ENCODE data around the gene BCKDHB. TPM values are rescaled to one million over a fixed set of nuclear protein-coding genes. Genes with fewer than 3 reads are reported as not detected.

Gene BCKDHB
- total RNA-seq, 1 donor from 2014 or later: 12.9 TPM

DNA sequence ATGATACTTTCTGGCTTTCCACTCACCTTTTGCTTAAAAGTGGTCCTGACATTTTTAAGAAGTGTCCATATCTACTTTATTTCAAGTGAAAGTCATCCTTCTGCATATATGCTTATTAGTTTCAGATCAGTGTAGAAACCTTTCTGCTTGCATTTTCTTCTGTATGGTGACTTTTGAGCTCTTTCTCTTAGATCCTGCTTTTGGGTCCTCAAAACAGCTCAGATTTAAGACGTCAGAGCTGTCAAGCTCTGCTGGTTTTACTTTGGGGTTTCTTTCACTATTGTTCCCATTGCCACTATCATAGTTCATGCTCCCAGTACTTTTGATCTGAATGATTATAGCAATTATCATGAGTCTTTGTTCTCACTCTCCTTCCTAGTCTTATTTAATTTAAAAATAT, 41.7 kb downstream of the BCKDHB start:
- H3K9me3 Mint-ChIP-seq (ENCODE audit: low read depth): peaks cover 3% of the 10 kb centered on the region
- no peak overlapping the region for H3K4me3 Mint-ChIP-seq (ENCODE audit: unreplicated experiment)
- no peaks in the 10 kb centered on the region for H3K27me3 Mint-ChIP-seq (ENCODE audit: low read depth)
- H3K4me1 Mint-ChIP-seq (ENCODE audit: low read depth): peaks cover 28% of the 10 kb centered on the region
- DNase-seq (ENCODE audit: low spot score): no peak
- no peak overlapping the region for H3K27ac Mint-ChIP-seq (ENCODE audit: unreplicated experiment)
- TF ChIP-seq, protein P1, sequence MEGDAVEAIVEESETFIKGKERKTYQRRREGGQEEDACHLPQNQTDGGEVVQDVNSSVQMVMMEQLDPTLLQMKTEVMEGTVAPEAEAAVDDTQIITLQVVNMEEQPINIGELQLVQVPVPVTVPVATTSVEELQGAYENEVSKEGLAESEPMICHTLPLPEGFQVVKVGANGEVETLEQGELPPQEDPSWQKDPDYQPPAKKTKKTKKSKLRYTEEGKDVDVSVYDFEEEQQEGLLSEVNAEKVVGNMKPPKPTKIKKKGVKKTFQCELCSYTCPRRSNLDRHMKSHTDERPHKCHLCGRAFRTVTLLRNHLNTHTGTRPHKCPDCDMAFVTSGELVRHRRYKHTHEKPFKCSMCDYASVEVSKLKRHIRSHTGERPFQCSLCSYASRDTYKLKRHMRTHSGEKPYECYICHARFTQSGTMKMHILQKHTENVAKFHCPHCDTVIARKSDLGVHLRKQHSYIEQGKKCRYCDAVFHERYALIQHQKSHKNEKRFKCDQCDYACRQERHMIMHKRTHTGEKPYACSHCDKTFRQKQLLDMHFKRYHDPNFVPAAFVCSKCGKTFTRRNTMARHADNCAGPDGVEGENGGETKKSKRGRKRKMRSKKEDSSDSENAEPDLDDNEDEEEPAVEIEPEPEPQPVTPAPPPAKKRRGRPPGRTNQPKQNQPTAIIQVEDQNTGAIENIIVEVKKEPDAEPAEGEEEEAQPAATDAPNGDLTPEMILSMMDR (IDR thresholded peaks at IDR 0.05): no peak
- H3K36me3 Mint-ChIP-seq (ENCODE audit: low read depth): peaks cover 8% of the 10 kb centered on the region

DNA sequence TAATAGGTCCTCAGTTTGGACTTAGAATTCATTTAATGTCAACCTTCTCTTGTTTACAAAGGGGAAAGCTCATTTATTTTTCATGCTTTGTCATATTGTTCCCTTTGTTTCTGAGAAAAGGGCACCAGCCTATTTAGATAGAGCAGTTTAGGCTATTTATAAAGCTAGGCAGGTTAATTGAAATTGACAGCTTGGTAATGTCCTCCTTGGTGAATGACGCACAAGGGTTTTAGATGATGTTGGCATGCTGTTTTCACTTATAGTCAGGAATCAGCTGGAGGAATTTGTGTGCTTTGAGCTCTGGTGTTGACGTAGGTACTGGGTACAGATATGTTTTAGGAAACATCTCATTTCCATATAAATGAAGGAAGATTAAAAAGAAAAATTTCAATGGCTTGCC, 45.2 kb downstream of the BCKDHB start:
- no peak overlapping the region for H3K4me3 Mint-ChIP-seq (ENCODE audit: unreplicated experiment)
- H3K36me3 Mint-ChIP-seq (ENCODE audit: low read depth): peaks cover 8% of the 10 kb centered on the region
- no peaks in the 10 kb centered on the region for H3K27me3 Mint-ChIP-seq (ENCODE audit: low read depth)
- no peak for DNase-seq (ENCODE audit: low spot score)
- TF ChIP-seq, protein P1 (IDR thresholded peaks at IDR 0.05): no peak
- peaks cover 3% of the 10 kb centered on the region for H3K9me3 Mint-ChIP-seq (ENCODE audit: low read depth)
- H3K4me1 Mint-ChIP-seq (ENCODE audit: low read depth): no peaks in the 10 kb centered on the region
- no peak overlapping the region for H3K27ac Mint-ChIP-seq (ENCODE audit: unreplicated experiment)

DNA sequence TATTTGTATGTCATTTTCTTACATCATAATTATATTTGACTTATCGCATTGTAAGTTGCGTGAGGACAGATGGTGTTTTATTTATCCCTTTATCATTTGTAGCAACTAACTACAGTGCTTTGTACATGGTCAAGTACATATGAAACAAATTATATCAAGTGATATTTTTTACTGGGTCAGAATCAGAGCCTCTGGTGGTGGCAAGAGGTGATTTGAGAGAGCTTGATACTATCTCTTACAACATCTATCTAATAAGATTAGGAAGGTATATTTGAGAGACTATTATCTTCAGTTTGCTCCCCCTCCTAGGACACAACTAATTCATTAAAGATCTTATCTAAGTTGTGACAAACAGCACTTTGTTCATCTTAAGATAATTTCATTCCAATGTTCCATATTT, 47.7 kb downstream of the BCKDHB start:
- H3K36me3 Mint-ChIP-seq (ENCODE audit: low read depth): peaks cover 2% of the 10 kb centered on the region
- H3K4me1 Mint-ChIP-seq (ENCODE audit: low read depth): no peaks in the 10 kb centered on the region
- TF ChIP-seq, protein P1 (IDR thresholded peaks at IDR 0.05): no peak
- peaks cover 3% of the 10 kb centered on the region for H3K9me3 Mint-ChIP-seq (ENCODE audit: low read depth)
- H3K27ac Mint-ChIP-seq (ENCODE audit: unreplicated experiment): no peak overlapping the region
- no peaks in the 10 kb centered on the region for H3K27me3 Mint-ChIP-seq (ENCODE audit: low read depth)
- no peak overlapping the region for H3K4me3 Mint-ChIP-seq (ENCODE audit: unreplicated experiment)
- DNase-seq (ENCODE audit: low spot score): no peak

DNA sequence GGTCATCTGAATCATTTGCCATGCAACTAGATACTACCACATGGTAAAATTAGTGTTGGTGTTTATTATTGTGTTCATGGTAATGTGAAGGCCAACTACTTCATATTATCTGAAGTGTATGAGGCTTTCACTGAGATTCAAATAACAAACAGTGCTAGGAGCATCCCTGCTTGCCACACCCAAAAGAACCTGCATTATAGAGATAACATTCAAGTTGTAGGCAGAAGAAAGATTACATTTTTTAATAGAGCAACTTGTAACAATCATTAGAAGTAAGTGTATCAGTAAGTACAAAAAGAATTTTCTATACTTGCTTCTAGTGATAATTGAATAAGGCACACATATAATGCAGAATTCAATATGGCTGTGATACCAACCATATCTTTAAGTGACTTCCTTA, 49.8 kb downstream of the BCKDHB start:
- no peaks in the 10 kb centered on the region for H3K36me3 Mint-ChIP-seq (ENCODE audit: low read depth)
- H3K4me3 Mint-ChIP-seq (ENCODE audit: unreplicated experiment): no peak overlapping the region
- DNase-seq (ENCODE audit: low spot score): no peak
- TF ChIP-seq, protein P1 (IDR thresholded peaks at IDR 0.05): no peak
- no peaks in the 10 kb centered on the region for H3K27me3 Mint-ChIP-seq (ENCODE audit: low read depth)
- H3K27ac Mint-ChIP-seq (ENCODE audit: unreplicated experiment): no peak overlapping the region
- no peaks in the 10 kb centered on the region for H3K9me3 Mint-ChIP-seq (ENCODE audit: low read depth)
- H3K4me1 Mint-ChIP-seq (ENCODE audit: low read depth): no peaks in the 10 kb centered on the region

DNA sequence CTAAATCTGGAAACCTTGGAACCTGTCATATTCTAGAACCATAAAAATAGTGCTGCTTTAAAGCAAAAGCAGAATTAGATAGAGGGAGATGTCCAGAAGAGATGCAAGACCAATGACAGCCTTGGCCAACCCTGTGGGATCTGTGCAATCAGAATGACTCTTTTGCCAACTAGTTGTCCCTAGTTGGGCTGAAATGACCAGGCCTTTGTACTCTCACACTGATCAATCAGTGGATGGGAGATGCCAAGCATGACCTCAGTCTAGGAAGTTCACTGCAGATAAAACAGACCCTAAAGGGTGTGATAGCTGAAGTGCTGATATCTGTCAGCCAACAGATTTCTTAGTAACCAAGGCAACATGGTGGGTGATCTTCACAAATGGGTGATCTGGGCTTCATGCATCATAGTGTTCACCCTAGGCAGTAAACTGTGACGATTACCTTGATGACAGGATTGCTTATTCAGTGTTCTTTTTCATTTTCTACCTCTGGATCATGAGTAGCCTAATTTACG, 52.1 kb downstream of the BCKDHB start:
- Mint-ChIP-seq H3K9me3 (ENCODE audit: low read depth) (no peaks in the 10 kb centered on the region), H3K27ac (ENCODE audit: unreplicated experiment) (no peak overlapping the region), H3K36me3 (ENCODE audit: low read depth) (no peaks in the 10 kb centered on the region), H3K27me3 (ENCODE audit: low read depth) (no peaks in the 10 kb centered on the region), H3K4me1 (ENCODE audit: low read depth) (no peaks in the 10 kb centered on the region), H3K4me3 (ENCODE audit: unreplicated experiment) (no peak overlapping the region)
- DNase-seq (ENCODE audit: low spot score): no peak
- TF ChIP-seq, protein P1 (IDR thresholded peaks at IDR 0.05): no peak
